ENCODE results near the gene CMSS1. TPM values are rescaled to one million over a fixed set of nuclear protein-coding genes. Genes with fewer than 3 reads are reported as not detected.

Gene CMSS1
- total and polyA plus RNA-seq, 9 donors: 14.5 to 54.0 (median 24.9) TPM

- H3K27ac ChIP-seq: no peak overlapping the region
- no peak for TF ChIP-seq EP300 (IDR thresholded peaks at IDR 0.05)
- no peak for TF ChIP-seq POLR2A (IDR thresholded peaks at IDR 0.05)
- no peak for TF ChIP-seq CTCF (IDR thresholded peaks at IDR 0.05)
- DNase-seq: no peak
- H3K4me3 ChIP-seq: no peak overlapping the region
- no peaks in the 10 kb centered on the region for H3K27me3 ChIP-seq
- H3K9me3 ChIP-seq: no peaks in the 10 kb centered on the region
- intact Hi-C loops (cut with DNase I): no loop called here
- H3K4me1 ChIP-seq (ENCODE audit: insufficient read depth): peaks cover 2% of the 10 kb centered on the region
- no peaks in the 10 kb centered on the region for H3K36me3 ChIP-seq
These were observed 190.5 kb downstream of the CMSS1 start for GRCh38 chr3:100008081-100008698.

GRCh38 chr3:100009276-100010086 is 191.8 kb downstream of the CMSS1 start:
- no peak overlapping the region for H3K27ac ChIP-seq
- 74 to 78% (median 77%) methylated on average over 5 of the region's 5 CpGs for WGBS, 3 donors
- no peak overlapping the region for H3K4me3 ChIP-seq
- peaks cover 2% of the 10 kb centered on the region for H3K4me1 ChIP-seq (ENCODE audit: insufficient read depth)
- no peaks in the 10 kb centered on the region for H3K27me3 ChIP-seq
- H3K36me3 ChIP-seq: no peaks in the 10 kb centered on the region
- TF ChIP-seq POLR2A (IDR thresholded peaks at IDR 0.05) (no peak), EP300 (IDR thresholded peaks at IDR 0.05) (no peak), CTCF (IDR thresholded peaks at IDR 0.05) (no peak)
- no peaks in the 10 kb centered on the region for H3K9me3 ChIP-seq
- intact Hi-C loops (cut with DNase I): no loop called here
- DNase-seq: no peak

GRCh38 chr3:100010087-100010417 is 192.4 kb downstream of the CMSS1 start:
- H3K4me3 ChIP-seq: no peak overlapping the region
- WGBS, 3 donors: 84 to 97% (median 95%) methylated on average over 1 of the region's 1 CpG
- TF ChIP-seq EP300 (IDR thresholded peaks at IDR 0.05) (no peak), POLR2A (IDR thresholded peaks at IDR 0.05) (no peak), CTCF (IDR thresholded peaks at IDR 0.05) (no peak)
- DNase-seq: no peak
- no peaks in the 10 kb centered on the region for H3K36me3 ChIP-seq
- no peak overlapping the region for H3K27ac ChIP-seq
- H3K4me1 ChIP-seq (ENCODE audit: insufficient read depth): peaks cover 2% of the 10 kb centered on the region
- no peaks in the 10 kb centered on the region for H3K9me3 ChIP-seq
- intact Hi-C loops (cut with DNase I): no loop called here
- no peaks in the 10 kb centered on the region for H3K27me3 ChIP-seq

- no peak for DNase-seq
- TF ChIP-seq POLR2A (IDR thresholded peaks at IDR 0.05): no peak
- TF ChIP-seq CTCF (IDR thresholded peaks at IDR 0.05): no peak
- no peak for TF ChIP-seq EP300 (IDR thresholded peaks at IDR 0.05)
- Histone ChIP-seq H3K27ac (no peak overlapping the region), H3K36me3 (no peaks in the 10 kb centered on the region), H3K9me3 (no peaks in the 10 kb centered on the region), H3K4me1 (ENCODE audit: insufficient read depth) (peaks cover 3% of the 10 kb centered on the region), H3K4me3 (no peak overlapping the region), H3K27me3 (no peaks in the 10 kb centered on the region)
- intact Hi-C loops (cut with DNase I): no loop called here
These were observed 201.1 kb downstream of the CMSS1 start for GRCh38 chr3:100018806-100019205.
